ENCODE results near the gene SYTL4.
"Not testable (repeated sequence)": the region's sequence is repeated elsewhere in the genome, so short reads cannot be mapped to it uniquely, and the experiment has no call there.

The SYTL4 gene

GRCh38 chrX:100731441-100732281 is at the start of gene SYTL4:
Gene SYTL4, minus strand, starts transcription at chrX:100732121. Its CDS starts 30,084 bp downstream, at chrX:100702037.
- DNase-seq (ENCODE audit: low read depth in 2 of 2, low spot score in 1 of 2): no peak

GRCh38 chrX:100769439-100769838 is 37.5 kb upstream of the SYTL4 start:
- not testable (repeated sequence) for DNase-seq (ENCODE audit: low read depth in 2 of 2, low spot score in 1 of 2)

GRCh38 chrX:100768679-100769338 is 36.9 kb upstream of the SYTL4 start:
- DNase-seq (ENCODE audit: low read depth in 2 of 2, low spot score in 1 of 2): peak; percentile 67 to 80

GRCh38 chrX:100750883-100751282 is 19.0 kb upstream of the SYTL4 start:
- DNase-seq (ENCODE audit: low read depth in 2 of 2, low spot score in 1 of 2): no peak

GRCh38 chrX:100748108-100748507 is 16.2 kb upstream of the SYTL4 start:
- DNase-seq (ENCODE audit: low read depth in 2 of 2, low spot score in 1 of 2): no peak

GRCh38 chrX:100747703-100748102 is 15.8 kb upstream of the SYTL4 start:
- DNase-seq (ENCODE audit: low read depth in 2 of 2, low spot score in 1 of 2): no peak

- DNase-seq (ENCODE audit: low read depth in 2 of 2, low spot score in 1 of 2): no peak
These were observed 15.2 kb upstream of the SYTL4 start for GRCh38 chrX:100747090-100747489.

GRCh38 chrX:100745806-100746537 is 14.1 kb upstream of the SYTL4 start:
- no peak for DNase-seq (ENCODE audit: low read depth in 2 of 2, low spot score in 1 of 2)

- DNase-seq (ENCODE audit: low read depth in 2 of 2, low spot score in 1 of 2): no peak
These were observed 13.3 kb upstream of the SYTL4 start for GRCh38 chrX:100745205-100745604.

GRCh38 chrX:100743009-100743607 is 11.2 kb upstream of the SYTL4 start:
- DNase-seq (ENCODE audit: low read depth in 2 of 2, low spot score in 1 of 2): no peak

GRCh38 chrX:100724006-100724405 is 7.9 kb downstream of the SYTL4 start:
- not testable (repeated sequence) for DNase-seq (ENCODE audit: low read depth in 2 of 2, low spot score in 1 of 2)

- no peak for DNase-seq (ENCODE audit: low read depth in 2 of 2, low spot score in 1 of 2)
These were observed 10.6 kb downstream of the SYTL4 start for GRCh38 chrX:100721328-100721727.

- no peak for DNase-seq (ENCODE audit: low read depth in 2 of 2, low spot score in 1 of 2)
These were observed 11.6 kb downstream of the SYTL4 start for GRCh38 chrX:100720301-100720700.

GRCh38 chrX:100719139-100719538 is 12.8 kb downstream of the SYTL4 start:
- no peak for DNase-seq (ENCODE audit: low read depth in 2 of 2, low spot score in 1 of 2)

- DNase-seq (ENCODE audit: low read depth in 2 of 2, low spot score in 1 of 2): no peak
These were observed 14.6 kb downstream of the SYTL4 start for GRCh38 chrX:100717363-100717762.

- DNase-seq (ENCODE audit: low read depth in 2 of 2, low spot score in 1 of 2): no peak
These were observed 21.1 kb downstream of the SYTL4 start for GRCh38 chrX:100710816-100711215.

GRCh38 chrX:100704581-100705203 is 27.2 kb downstream of the SYTL4 start:
- DNase-seq (ENCODE audit: low read depth in 2 of 2, low spot score in 1 of 2): no peak

GRCh38 chrX:100700809-100701208 is 31.1 kb downstream of the SYTL4 start:
- no peak for DNase-seq (ENCODE audit: low read depth in 2 of 2, low spot score in 1 of 2)

GRCh38 chrX:100698551-100698950 is 33.4 kb downstream of the SYTL4 start:
- no peak for DNase-seq (ENCODE audit: low read depth in 2 of 2, low spot score in 1 of 2)

GRCh38 chrX:100696699-100697351 is 35.1 kb downstream of the SYTL4 start:
- no peak for DNase-seq (ENCODE audit: low read depth in 2 of 2, low spot score in 1 of 2)

Measured in stimulated activated CD8-positive, alpha-beta memory T cell treated with anti-CD3 and anti-CD28 coated beads, Interleukin-4, amount 100 ng/mL, for 1 hour (primary cell).